Esophagus squamous epithelium (tissue), 4 donors: Measurements from ENCODE around the gene SYTL3.

Experiments used
- CTCF ChIP-seq, 6 experiments: fragments of 450-650 bp in 4 of 6; fragments of 200-600 bp in 2 of 6; sonication (generic) in 2 of 6; IDR thresholded peaks; one replicate each; pipeline ENCODE4 v1.5.1; 2016 to 2019; ENCODE audit warnings: antibody characterized with exemption in 6 of 6, mild to moderate bottlenecking in 4 of 6, moderate library complexity in 4 of 6
- POLR2A ChIP-seq, 4 donors: fragments of 450-650 bp; IDR thresholded peaks; one replicate each; pipeline ENCODE4 v1.6.1; 2017; ENCODE audit warnings: antibody characterized with exemption in 4 of 4, mild to moderate bottlenecking in 4 of 4, moderate library complexity in 3 of 4

GRCh38 chr6:158667360-158667981 is 17.6 kb downstream of the SYTL3 start:
- TF ChIP-seq CTCF (IDR thresholded peaks at IDR 0.05) (no peak), POLR2A (IDR thresholded peaks at IDR 0.05) (peak in 1 of 4 donors; percentile 14)
